ENCODE measurements around the gene ALG12. TPM values are rescaled to one million over a fixed set of nuclear protein-coding genes. Genes with fewer than 3 reads are reported as not detected.

ALG12 gene
- total and polyA plus RNA-seq, 2 of the 4 experiments (the other 2 are of a cell fraction) = 7.2 to 10.9 TPM

DNA sequence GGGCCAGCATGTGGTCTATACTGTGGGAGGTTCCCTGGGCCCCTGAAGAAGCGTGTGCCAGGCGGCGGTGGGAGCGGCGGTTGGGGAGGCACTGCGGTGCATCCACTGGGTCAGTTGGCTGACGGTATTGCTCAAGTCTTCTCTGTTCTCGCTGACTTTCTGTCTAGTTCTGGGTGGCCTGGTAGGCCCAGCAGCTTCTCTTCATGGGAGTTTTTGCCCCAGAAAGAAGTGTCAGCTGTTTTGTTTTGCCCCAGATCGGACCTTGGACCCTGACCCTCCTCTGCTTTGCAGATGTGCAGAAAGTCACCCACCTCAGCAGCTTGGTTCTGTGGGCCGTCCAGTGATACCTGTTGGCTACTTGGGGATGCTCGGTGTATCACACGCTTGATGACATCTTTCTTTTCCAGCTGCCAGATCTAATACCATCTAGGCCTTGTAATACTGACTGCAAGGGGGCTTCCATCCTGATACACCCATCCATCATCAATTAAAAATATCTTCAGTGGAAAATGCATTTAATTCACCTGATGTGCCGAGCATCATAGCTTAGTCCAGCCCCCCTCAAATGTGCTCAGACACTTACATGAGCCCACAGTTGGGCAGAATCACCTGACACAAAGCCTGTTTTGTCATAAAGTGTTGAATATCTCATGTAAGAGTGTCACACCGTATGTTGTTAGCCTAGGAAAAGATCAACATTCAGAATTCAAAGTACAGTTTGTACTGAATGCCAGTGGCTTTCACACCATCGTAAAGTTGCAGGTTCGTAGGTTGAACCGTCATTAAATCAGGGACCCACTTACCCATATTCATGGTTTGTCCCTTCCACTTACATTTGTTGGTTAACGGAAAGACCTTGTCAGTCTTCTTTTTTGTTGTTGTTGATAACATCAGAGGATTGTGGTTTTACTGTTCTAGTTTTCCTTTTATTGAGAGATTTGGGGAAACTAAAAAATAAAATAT, 50.7 kb downstream of the ALG12 start (continued):
- TF ChIP-seq SMC3 (IDR thresholded peaks at IDR 0.05; ENCODE audit: low read depth, low read length) (no peak), RAD21 (IDR thresholded peaks at IDR 0.05; ENCODE audit: low read length) (no peak)

DNA sequence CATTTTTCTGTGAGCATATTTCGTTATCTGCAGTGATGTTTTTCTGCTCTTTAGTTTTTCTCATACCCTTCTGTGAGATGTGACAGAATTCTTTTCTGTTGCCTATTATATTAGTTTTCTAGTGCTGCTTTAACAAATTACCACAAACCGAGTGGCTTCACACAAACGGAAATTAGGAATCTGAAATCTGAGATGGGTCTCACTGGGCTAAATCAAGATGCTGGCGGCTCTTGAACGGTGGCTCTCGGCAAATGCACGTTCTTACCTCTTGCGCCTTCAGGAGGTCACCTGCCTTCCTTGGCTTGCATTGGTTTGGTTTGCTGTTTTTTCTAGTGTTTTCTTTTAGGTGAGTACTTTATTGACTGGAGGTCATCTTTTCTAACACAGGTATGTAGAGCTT, 51.6 kb downstream of the ALG12 start:
- ATAC-seq (ENCODE audit: low read depth) (no peak), DNase-seq (no peak)
- no peaks in the 10 kb centered on the region for H3K27me3 ChIP-seq (ENCODE audit: control insufficient read depth, insufficient read depth, low read length)
- peaks cover 30% of the 10 kb centered on the region for H3K9me3 ChIP-seq (ENCODE audit: control insufficient read depth, insufficient read depth, low read length)
- H3K4me3 ChIP-seq (ENCODE audit: insufficient read depth, low read depth, low read length) = no peak overlapping the region
- in situ Hi-C loops (cut with MboI; ENCODE audit: low sequenced_read_pairs) (loop anchor here (10.0 kb wide), 1 partner anchor 48 kb away; the partner anchor contains the start of genes ALG12 and CRELD2), dilution Hi-C loops (cut with HindIII; ENCODE audit: low sequenced_read_pairs, unreplicated experiment) (no loop called here), intact Hi-C loops (cut with micrococcal nuclease) (no loop called here)
- H3K79me1 ChIP-seq (ENCODE audit: low read depth in 1 of 2, low read length in 2 of 2) = peaks cover 24 to 66% of the 10 kb centered on the region in 2 experiments
- no peak overlapping the region for H3K23ac ChIP-seq (ENCODE audit: low read depth, low read length)
- no peak overlapping the region for H2BK5ac ChIP-seq (ENCODE audit: low read depth, low read length, poor library complexity, severe bottlenecking)
- WGBS, 2 experiments (ENCODE audit: extremely low coverage in 2 of 2, insufficient read length in 1 of 2) = no CpG with 5 or more reads among the region's 8 CpGs
- H2AFZ ChIP-seq (replicated peaks; ENCODE audit: low read length, poor library complexity) = no peak overlapping the region
- no peak overlapping the region for H2BK15ac ChIP-seq (ENCODE audit: low read depth, low read length)
- H4K91ac ChIP-seq (ENCODE audit: insufficient read depth, low read depth, low read length) = no peak overlapping the region
- no peak overlapping the region for H2BK120ac ChIP-seq (ENCODE audit: low read depth, low read length)
- peaks cover 66% of the 10 kb centered on the region for H4K20me1 ChIP-seq (ENCODE audit: insufficient read depth, low read length)
- H3K4me1 ChIP-seq (ENCODE audit: control insufficient read depth, insufficient read depth, low read length) = no peaks in the 10 kb centered on the region
- no TSS peak for BruUV-seq (replicated peaks)
- no peak overlapping the region for H3K27ac ChIP-seq (ENCODE audit: insufficient read depth, low read length)
- H4K5ac ChIP-seq (ENCODE audit: low read depth, low read length) = no peak overlapping the region
- no peak overlapping the region for H2AK9ac ChIP-seq (replicated peaks; ENCODE audit: low read depth, low read length, poor library complexity)
- TF ChIP-seq RCOR1 (IDR thresholded peaks at IDR 0.05; ENCODE audit: insufficient replicate concordance, low read length) (no peak), RFX5 (IDR thresholded peaks at IDR 0.05; ENCODE audit: low read depth, low read length) (no peak), SMC3 (IDR thresholded peaks at IDR 0.05; ENCODE audit: low read depth, low read length) (no peak), POLR2A (IDR thresholded peaks at IDR 0.05; ENCODE audit: low read depth, low read length) (no peak), MAFK (IDR thresholded peaks at IDR 0.05; ENCODE audit: low read depth, low read length) (no peak), BHLHE40 (IDR thresholded peaks at IDR 0.05; ENCODE audit: low read depth, low read length) (no peak), MAZ (IDR thresholded peaks at IDR 0.05; ENCODE audit: borderline replicate concordance, low read depth, low read length) (no peak), RAD21 (IDR thresholded peaks at IDR 0.05; ENCODE audit: low read length) (no peak), CEBPB (IDR thresholded peaks at IDR 0.05; ENCODE audit: low read depth, low read length) (no peak), FOS (IDR thresholded peaks at IDR 0.05; ENCODE audit: low read depth, low read length) (no peak)
- TF ChIP-seq, protein P1, sequence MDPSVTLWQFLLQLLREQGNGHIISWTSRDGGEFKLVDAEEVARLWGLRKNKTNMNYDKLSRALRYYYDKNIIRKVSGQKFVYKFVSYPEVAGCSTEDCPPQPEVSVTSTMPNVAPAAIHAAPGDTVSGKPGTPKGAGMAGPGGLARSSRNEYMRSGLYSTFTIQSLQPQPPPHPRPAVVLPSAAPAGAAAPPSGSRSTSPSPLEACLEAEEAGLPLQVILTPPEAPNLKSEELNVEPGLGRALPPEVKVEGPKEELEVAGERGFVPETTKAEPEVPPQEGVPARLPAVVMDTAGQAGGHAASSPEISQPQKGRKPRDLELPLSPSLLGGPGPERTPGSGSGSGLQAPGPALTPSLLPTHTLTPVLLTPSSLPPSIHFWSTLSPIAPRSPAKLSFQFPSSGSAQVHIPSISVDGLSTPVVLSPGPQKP (IDR thresholded peaks at IDR 0.05; ENCODE audit: borderline replicate concordance, low read depth, low read length) = no peak
- TF ChIP-seq, protein P2, sequence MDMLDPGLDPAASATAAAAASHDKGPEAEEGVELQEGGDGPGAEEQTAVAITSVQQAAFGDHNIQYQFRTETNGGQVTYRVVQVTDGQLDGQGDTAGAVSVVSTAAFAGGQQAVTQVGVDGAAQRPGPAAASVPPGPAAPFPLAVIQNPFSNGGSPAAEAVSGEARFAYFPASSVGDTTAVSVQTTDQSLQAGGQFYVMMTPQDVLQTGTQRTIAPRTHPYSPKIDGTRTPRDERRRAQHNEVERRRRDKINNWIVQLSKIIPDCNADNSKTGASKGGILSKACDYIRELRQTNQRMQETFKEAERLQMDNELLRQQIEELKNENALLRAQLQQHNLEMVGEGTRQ (IDR thresholded peaks at IDR 0.05; ENCODE audit: low read depth, low read length) = no peak
- no peak overlapping the region for H3K18ac ChIP-seq (ENCODE audit: low read depth, low read length)
- H3K4ac ChIP-seq (ENCODE audit: low read depth, low read length) = no peak overlapping the region
- H2BK20ac ChIP-seq (ENCODE audit: low read depth, low read length) = no peak overlapping the region
- peaks cover 5% of the 10 kb centered on the region; the same call in 1 of the 2 replicates for H3K9me1 ChIP-seq (ENCODE audit: insufficient read depth, low read length)
- no peak overlapping the region for H4K8ac ChIP-seq (ENCODE audit: low read depth in 2 of 2, low read length in 2 of 2)
- H3K9ac ChIP-seq (ENCODE audit: low read depth, low read length) = no peak overlapping the region
- no peak overlapping the region for H3K14ac ChIP-seq (replicated peaks; ENCODE audit: low read depth, low read length)
- no peak overlapping the region for H2AK5ac ChIP-seq (ENCODE audit: low read depth, low read length)
- H3K36me3 ChIP-seq (ENCODE audit: control insufficient read depth, insufficient read depth, low read length) = peaks cover 18% of the 10 kb centered on the region
- H3K4me2 ChIP-seq (ENCODE audit: low read depth, low read length) = no peak overlapping the region
- ChIA-PET CTCF (no interaction called here), POLR2A (ENCODE audit: unreplicated experiment) (no interaction called here)
- H3K56ac ChIP-seq (ENCODE audit: extremely low read depth, insufficient read depth, low read length) = no peak overlapping the region

Data from IMR-90 (cell line).